PFSK-1 (cell line): ENCODE data around the gene CERS6.

ENCODE experiments used
- FOXP2 ChIP-seq: optimal IDR thresholded peaks from 2 replicates; pipeline ENCODE3; 2011; ENCODE audit warnings: borderline replicate concordance, control low read depth, inconsistent platforms; ENCODE audit not compliant: insufficient read depth; ENCODE audit errors: extremely low read length, extremely low read depth
- POLR2AphosphoS5 ChIP-seq: IDR thresholded peaks from 2 replicates; pipeline ENCODE4 v1.6.1; 2012; ENCODE audit warnings: low read depth, mild to moderate bottlenecking, control low read depth, low read length, moderate library complexity
- SIN3A ChIP-seq: IDR thresholded peaks from 2 replicates; pipeline ENCODE4 v1.6.1; 2012; ENCODE audit warnings: mild to moderate bottlenecking, low read length, moderate library complexity, borderline replicate concordance; ENCODE audit not compliant: insufficient read depth
- TAF1 ChIP-seq: IDR thresholded peaks from 2 replicates; pipeline ENCODE4 v1.6.1; 2012; ENCODE audit warnings: low read length, control low read depth, borderline replicate concordance; ENCODE audit not compliant: insufficient read depth
- TF ChIP-seq, protein P1 (sequence below), 2 experiments: IDR thresholded peaks; 2 replicates each; pipeline versions ENCODE4 v1.6.1 to v1.8.0; 2011 to 2012; ENCODE audit warnings: low read depth in 2 of 2, low read length in 2 of 2, control low read depth in 1 of 2, inconsistent platforms in 1 of 2, mild to moderate bottlenecking in 1 of 2, moderate library complexity in 1 of 2; ENCODE audit not compliant: insufficient read depth in 1 of 2

Gene CERS6

DNA sequence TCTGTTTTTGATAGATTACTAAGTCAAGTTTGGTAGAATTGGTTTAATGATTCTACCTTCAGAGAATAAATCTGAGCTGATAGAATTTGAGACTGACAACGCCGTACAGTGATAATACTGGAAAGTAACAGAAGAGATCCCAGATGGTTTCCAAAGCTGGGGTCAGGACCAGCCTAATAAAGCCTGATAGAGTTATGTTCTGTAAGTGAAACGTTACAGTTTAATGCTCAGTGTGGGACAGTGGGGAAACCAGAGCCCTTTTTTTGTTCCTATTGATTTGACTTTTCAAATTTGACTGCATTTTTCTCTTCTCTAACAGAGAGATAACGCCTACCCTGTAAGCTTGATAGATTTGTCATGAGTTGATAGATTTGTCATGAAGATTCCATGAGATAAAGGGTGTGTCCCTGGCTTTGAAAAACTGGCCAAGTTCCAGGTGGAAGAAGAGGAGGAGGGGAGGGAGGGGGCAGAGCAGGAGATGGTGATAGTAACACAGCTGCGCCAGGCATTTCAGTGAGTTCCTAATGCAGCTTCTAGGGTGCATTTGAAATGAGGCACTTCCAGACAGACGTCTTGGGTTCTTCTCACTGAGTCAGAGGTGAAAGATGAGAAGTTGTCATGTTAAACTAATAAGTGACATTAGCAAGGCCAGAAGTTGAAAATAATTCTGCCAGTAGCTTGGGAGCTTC lies 65.1 kb downstream of the CERS6 start:
- no peak for TF ChIP-seq SIN3A
- no peak for TF ChIP-seq POLR2AphosphoS5
- TF ChIP-seq FOXP2, result no peak
- TF ChIP-seq, protein P1, sequence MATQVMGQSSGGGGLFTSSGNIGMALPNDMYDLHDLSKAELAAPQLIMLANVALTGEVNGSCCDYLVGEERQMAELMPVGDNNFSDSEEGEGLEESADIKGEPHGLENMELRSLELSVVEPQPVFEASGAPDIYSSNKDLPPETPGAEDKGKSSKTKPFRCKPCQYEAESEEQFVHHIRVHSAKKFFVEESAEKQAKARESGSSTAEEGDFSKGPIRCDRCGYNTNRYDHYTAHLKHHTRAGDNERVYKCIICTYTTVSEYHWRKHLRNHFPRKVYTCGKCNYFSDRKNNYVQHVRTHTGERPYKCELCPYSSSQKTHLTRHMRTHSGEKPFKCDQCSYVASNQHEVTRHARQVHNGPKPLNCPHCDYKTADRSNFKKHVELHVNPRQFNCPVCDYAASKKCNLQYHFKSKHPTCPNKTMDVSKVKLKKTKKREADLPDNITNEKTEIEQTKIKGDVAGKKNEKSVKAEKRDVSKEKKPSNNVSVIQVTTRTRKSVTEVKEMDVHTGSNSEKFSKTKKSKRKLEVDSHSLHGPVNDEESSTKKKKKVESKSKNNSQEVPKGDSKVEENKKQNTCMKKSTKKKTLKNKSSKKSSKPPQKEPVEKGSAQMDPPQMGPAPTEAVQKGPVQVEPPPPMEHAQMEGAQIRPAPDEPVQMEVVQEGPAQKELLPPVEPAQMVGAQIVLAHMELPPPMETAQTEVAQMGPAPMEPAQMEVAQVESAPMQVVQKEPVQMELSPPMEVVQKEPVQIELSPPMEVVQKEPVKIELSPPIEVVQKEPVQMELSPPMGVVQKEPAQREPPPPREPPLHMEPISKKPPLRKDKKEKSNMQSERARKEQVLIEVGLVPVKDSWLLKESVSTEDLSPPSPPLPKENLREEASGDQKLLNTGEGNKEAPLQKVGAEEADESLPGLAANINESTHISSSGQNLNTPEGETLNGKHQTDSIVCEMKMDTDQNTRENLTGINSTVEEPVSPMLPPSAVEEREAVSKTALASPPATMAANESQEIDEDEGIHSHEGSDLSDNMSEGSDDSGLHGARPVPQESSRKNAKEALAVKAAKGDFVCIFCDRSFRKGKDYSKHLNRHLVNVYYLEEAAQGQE (IDR thresholded peaks at IDR 0.05; ENCODE audit: insufficient read depth in 1 of 2, low read depth in 2 of 2, low read length in 2 of 2), result no peak
- TF ChIP-seq TAF1, result no peak

DNA sequence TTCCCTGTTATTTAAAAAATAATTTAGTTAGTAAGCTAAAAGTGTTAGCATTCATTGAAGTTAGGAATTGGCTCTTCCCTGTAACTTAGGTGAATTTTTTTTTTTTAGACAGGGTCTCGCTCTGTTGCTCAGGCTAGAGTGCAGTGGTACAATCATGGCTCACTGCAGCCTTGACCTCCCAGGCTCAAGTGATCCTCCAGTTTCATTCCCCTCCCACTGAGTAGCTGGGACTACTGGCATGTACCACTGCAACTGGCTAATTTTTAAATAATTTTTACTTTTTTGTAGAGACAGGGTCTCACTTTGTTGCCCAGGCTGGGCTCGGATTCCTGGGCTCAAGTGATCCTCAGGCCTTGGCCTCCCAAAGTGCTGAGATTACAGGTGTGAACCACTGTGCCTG lies 66.4 kb downstream of the CERS6 start:
- TF ChIP-seq SIN3A (no peak), TAF1 (no peak), FOXP2 (no peak), POLR2AphosphoS5 (no peak)
- TF ChIP-seq, protein P1 (IDR thresholded peaks at IDR 0.05; ENCODE audit: insufficient read depth in 1 of 2, low read depth in 2 of 2, low read length in 2 of 2), result no peak

DNA sequence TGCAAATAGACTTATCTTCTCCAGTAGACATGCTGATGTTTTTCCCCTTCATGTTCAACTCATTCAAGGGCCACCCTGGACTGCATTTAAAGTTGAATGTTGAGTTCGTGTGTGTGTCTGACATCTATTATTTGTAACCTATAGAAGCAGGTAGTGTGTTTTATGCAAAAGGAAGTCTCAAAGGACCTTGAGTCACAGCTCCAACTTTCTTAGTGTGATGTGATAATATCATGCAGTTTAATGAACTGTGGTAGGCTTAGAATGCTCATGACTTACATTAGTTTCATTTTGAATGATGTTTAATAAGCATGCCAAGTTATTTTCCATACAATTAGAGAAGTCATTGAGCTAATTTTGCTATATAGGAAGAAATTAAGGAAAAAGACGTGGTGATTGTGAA lies 67.9 kb downstream of the CERS6 start:
- no peak for TF ChIP-seq POLR2AphosphoS5
- TF ChIP-seq SIN3A, result no peak
- TF ChIP-seq, protein P1 (IDR thresholded peaks at IDR 0.05; ENCODE audit: insufficient read depth in 1 of 2, low read depth in 2 of 2, low read length in 2 of 2), result no peak
- TF ChIP-seq TAF1, result no peak
- no peak for TF ChIP-seq FOXP2

DNA sequence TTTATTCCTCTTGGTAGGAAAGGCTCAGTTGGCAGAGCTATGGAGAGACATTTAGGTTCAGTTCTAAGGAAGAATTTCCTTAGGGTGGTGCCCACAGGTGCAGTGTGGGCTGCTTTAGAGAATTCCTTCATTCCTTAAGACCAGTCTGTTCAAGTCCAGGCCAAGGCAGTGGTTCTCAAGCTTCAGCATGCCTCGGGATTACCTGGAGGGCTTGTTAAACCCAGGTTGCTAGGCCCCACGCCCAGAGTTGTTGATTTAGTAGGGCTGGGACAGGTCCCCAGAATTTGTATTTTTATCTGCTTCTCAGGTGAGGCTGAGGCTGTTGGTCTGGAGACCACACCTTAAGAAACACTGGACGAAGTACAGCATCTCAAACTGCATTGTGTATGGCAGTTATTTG lies 68.9 kb downstream of the CERS6 start:
- TF ChIP-seq POLR2AphosphoS5 (no peak), TAF1 (no peak), SIN3A (no peak), FOXP2 (no peak)
- TF ChIP-seq, protein P1 (IDR thresholded peaks at IDR 0.05; ENCODE audit: insufficient read depth in 1 of 2, low read depth in 2 of 2, low read length in 2 of 2), result no peak
